Measurements from ENCODE around the gene CRELD1. TPM values are rescaled to one million over a fixed set of nuclear protein-coding genes. Genes with fewer than 3 reads are reported as not detected.
"Not testable (repeated sequence)": the region's sequence is repeated elsewhere in the genome, so short reads cannot be mapped to it uniquely, and the experiment has no call there.

The CRELD1 gene
- total RNA-seq, 4 donors from 2014 or later = 7.1 to 36.8 (median 18.9) TPM

GRCh38 chr3:9893739-9894138 is 39.9 kb upstream of the CRELD1 start:
- no peaks in the 10 kb centered on the region for H3K27me3 ChIP-seq
- H3K9me3 ChIP-seq = no peaks in the 10 kb centered on the region
- TF ChIP-seq CTCF (IDR thresholded peaks at IDR 0.05) (no peak), EP300 (IDR thresholded peaks at IDR 0.05; ENCODE audit: low read depth) (no peak), POLR2A (IDR thresholded peaks at IDR 0.05) (no peak), POLR2AphosphoS5 (IDR thresholded peaks at IDR 0.05) (no peak)
- 87% methylated on average over 1 of the region's 1 CpG; no CpG with 5 or more reads in 1 of the 2 donors for WGBS, 2 donors (ENCODE audit: low coverage in 1 of 2)
- in situ Hi-C loops (cut with MboI; ENCODE audit: low pct_ligation_motif_present in 1 of 4, low pct_unique_long_range_greater_than_20kb in 1 of 4, low sequenced_read_pairs in 3 of 4) (no loop called here), intact Hi-C loops (cut with DNase I; ENCODE audit: low total_unique reads) (no loop called here)
- peak overlapping the region; percentile 25 to 91 (median 50) for H3K27ac ChIP-seq
- peaks cover 3 to 73% (median 48%) of the 10 kb centered on the region in 4 donors for H3K4me1 ChIP-seq
- H3K36me3 ChIP-seq = peaks cover 0 to 8% (median 4%) of the 10 kb centered on the region in 4 donors
- H3K4me3 ChIP-seq = no peak overlapping the region
- DNase-seq = no peak

GRCh38 chr3:9895715-9896114 is 37.9 kb upstream of the CRELD1 start:
- H3K9me3 ChIP-seq; H3K36me3 ChIP-seq; in situ Hi-C loops (cut with MboI; ENCODE audit: low pct_ligation_motif_present in 1 of 4, low pct_unique_long_range_greater_than_20kb in 1 of 4, low sequenced_read_pairs in 3 of 4); DNase-seq; intact Hi-C loops (cut with DNase I; ENCODE audit: low total_unique reads); H3K27me3 ChIP-seq; H3K4me3 ChIP-seq: not testable (repeated sequence)
- Histone ChIP-seq H3K27ac (peak overlapping the region in 2 of 4 donors; percentile 56 to 91), H3K4me1 (peaks cover 3 to 77% (median 58%) of the 10 kb centered on the region in 4 donors)
- 86 to 99% methylated on average over 2 to 3 of the region's 3 CpGs for WGBS, 2 donors (ENCODE audit: low coverage in 1 of 2)

GRCh38 chr3:9896755-9897407 is 36.8 kb upstream of the CRELD1 start:
- DNase-seq; in situ Hi-C loops (cut with MboI; ENCODE audit: low pct_ligation_motif_present in 1 of 4, low pct_unique_long_range_greater_than_20kb in 1 of 4, low sequenced_read_pairs in 3 of 4); H3K27me3 ChIP-seq; H3K9me3 ChIP-seq; H3K4me3 ChIP-seq; intact Hi-C loops (cut with DNase I; ENCODE audit: low total_unique reads); H3K36me3 ChIP-seq: not testable (repeated sequence)
- H3K4me1 ChIP-seq = peaks cover 3 to 74% (median 55%) of the 10 kb centered on the region in 4 donors
- WGBS, 2 donors (ENCODE audit: low coverage in 1 of 2) = 61 to 70% methylated on average over 5 to 10 of the region's 10 CpGs
- peak overlapping the region; percentile 86 to 94 (median 90) for H3K27ac ChIP-seq

GRCh38 chr3:9897408-9898372 is 35.9 kb upstream of the CRELD1 start:
- intact Hi-C loops (cut with DNase I; ENCODE audit: low total_unique reads) = no loop called here
- TF ChIP-seq POLR2A (IDR thresholded peaks at IDR 0.05) = no peak
- TF ChIP-seq POLR2AphosphoS5 (IDR thresholded peaks at IDR 0.05) = peak in 2 of 3 donors; percentile 52 to 53
- Histone ChIP-seq H3K27ac (peak overlapping the region; percentile 86 to 94 (median 90)), H3K36me3 (peaks cover 0 to 7% (median 3%) of the 10 kb centered on the region in 4 donors), H3K9me3 (no peaks in the 10 kb centered on the region), H3K4me3 (peak overlapping the region in 1 of 4 donors; percentile 9), H3K27me3 (no peaks in the 10 kb centered on the region), H3K4me1 (peaks cover 8 to 76% (median 57%) of the 10 kb centered on the region in 4 donors)
- DNase-seq = peak; percentile 67
- in situ Hi-C loops (cut with MboI; ENCODE audit: low pct_ligation_motif_present in 1 of 4, low pct_unique_long_range_greater_than_20kb in 1 of 4, low sequenced_read_pairs in 3 of 4) = no loop called here
- 48 to 63% methylated on average over 2 to 4 of the region's 4 CpGs for WGBS, 2 donors (ENCODE audit: low coverage in 1 of 2)

GRCh38 chr3:9898467-9899241 is 35.0 kb upstream of the CRELD1 start:
- peaks cover 8 to 66% (median 51%) of the 10 kb centered on the region in 4 donors for H3K4me1 ChIP-seq
- no peaks in the 10 kb centered on the region for H3K27me3 ChIP-seq
- 21 to 53% methylated on average over 4 to 8 of the region's 8 CpGs for WGBS, 2 donors (ENCODE audit: low coverage in 1 of 2)
- in situ Hi-C loops (cut with MboI; ENCODE audit: low pct_ligation_motif_present in 1 of 4, low pct_unique_long_range_greater_than_20kb in 1 of 4, low sequenced_read_pairs in 3 of 4) = no loop called here
- TF ChIP-seq POLR2A (IDR thresholded peaks at IDR 0.05) = no peak
- peak in 1 of 3 donors; percentile 46 for TF ChIP-seq POLR2AphosphoS5 (IDR thresholded peaks at IDR 0.05)
- no peak for TF ChIP-seq CTCF (IDR thresholded peaks at IDR 0.05)
- TF ChIP-seq EP300 (IDR thresholded peaks at IDR 0.05; ENCODE audit: low read depth) = no peak
- no peaks in the 10 kb centered on the region for H3K36me3 ChIP-seq
- intact Hi-C loops (cut with DNase I; ENCODE audit: low total_unique reads) = no loop called here
- peak overlapping the region in 1 of 4 donors; percentile 9 for H3K4me3 ChIP-seq
- no peaks in the 10 kb centered on the region for H3K9me3 ChIP-seq
- H3K27ac ChIP-seq = peak overlapping the region; percentile 86 to 94 (median 90)
- peak; percentile 60 for DNase-seq

Measured in transverse colon (tissue), 4 donors.